C4-2B (cell line): ENCODE results near the gene C1RL.

Experiments used
- ZFX ChIP-seq: fragments of 450-650 bp; IDR thresholded peaks from 2 replicates; pipeline ENCODE4 v1.6.1; 2017
- TF ChIP-seq, protein P1 (sequence below): fragments of 450-650 bp; conservative IDR thresholded peaks from 2 replicates; pipeline ENCODE4 v1.5.1; 2017; ENCODE audit warnings: mild to moderate bottlenecking

- TF ChIP-seq, protein P1, sequence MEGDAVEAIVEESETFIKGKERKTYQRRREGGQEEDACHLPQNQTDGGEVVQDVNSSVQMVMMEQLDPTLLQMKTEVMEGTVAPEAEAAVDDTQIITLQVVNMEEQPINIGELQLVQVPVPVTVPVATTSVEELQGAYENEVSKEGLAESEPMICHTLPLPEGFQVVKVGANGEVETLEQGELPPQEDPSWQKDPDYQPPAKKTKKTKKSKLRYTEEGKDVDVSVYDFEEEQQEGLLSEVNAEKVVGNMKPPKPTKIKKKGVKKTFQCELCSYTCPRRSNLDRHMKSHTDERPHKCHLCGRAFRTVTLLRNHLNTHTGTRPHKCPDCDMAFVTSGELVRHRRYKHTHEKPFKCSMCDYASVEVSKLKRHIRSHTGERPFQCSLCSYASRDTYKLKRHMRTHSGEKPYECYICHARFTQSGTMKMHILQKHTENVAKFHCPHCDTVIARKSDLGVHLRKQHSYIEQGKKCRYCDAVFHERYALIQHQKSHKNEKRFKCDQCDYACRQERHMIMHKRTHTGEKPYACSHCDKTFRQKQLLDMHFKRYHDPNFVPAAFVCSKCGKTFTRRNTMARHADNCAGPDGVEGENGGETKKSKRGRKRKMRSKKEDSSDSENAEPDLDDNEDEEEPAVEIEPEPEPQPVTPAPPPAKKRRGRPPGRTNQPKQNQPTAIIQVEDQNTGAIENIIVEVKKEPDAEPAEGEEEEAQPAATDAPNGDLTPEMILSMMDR = no peak
- TF ChIP-seq ZFX = no peak
These were observed 36.5 kb downstream of the C1RL start for GRCh38 chr12:7072554-7072953.
